H1 (cell line): ENCODE results near the gene CRX. TPM values are rescaled to one million over a fixed set of nuclear protein-coding genes. Genes with fewer than 3 reads are reported as not detected.

Experiments
- CTCF ChIA-PET: fragments of 300-600 bp; sonication (Branson Sonifier 250); formaldehyde crosslinking; loops from one replicate; lab custom pipeline; 2021; ENCODE audit not compliant: partially characterized antibody; lab: Charles Lee
- POLR2A ChIA-PET: fragments of 300-600 bp; sonication (Branson Sonifier 250); formaldehyde crosslinking; loops from one replicate; lab custom pipeline; 2021; ENCODE audit warnings: inconsistent platforms; ENCODE audit not compliant: partially characterized antibody; lab: Charles Lee
- DNase-seq, 2 experiments: peaks; one replicate each; pipeline versions ENCODE4 v3.0.0 to v3.0.0-alpha.2; 2010 to 2022; ENCODE audit warnings: low spot score in 2 of 2, low read depth in 1 of 2, mixed read lengths in 1 of 2
- FAIRE-seq: peaks from 2 replicates; lab custom pipeline; 2011; peaks lifted over from hg19 to GRCh38; lab: Jason Lieb, UNC
- H2AFZ ChIP-seq: 2 replicates; pipeline ENCODE4 v1.8.1; 2012; ENCODE audit warnings: low read length, inconsistent platforms
- H2AK5ac ChIP-seq: 2 replicates; pipeline ENCODE4 v1.6.1; 2013; ENCODE audit warnings: low read depth, low read length
- H2BK120ac ChIP-seq: replicated peaks from 2 replicates; pipeline ENCODE3; 2013; ENCODE audit warnings: low read depth, low read length, inconsistent platforms
- H2BK12ac ChIP-seq: 2 replicates; pipeline ENCODE4 v1.6.1; 2013; ENCODE audit warnings: low read depth, low read length
- H2BK15ac ChIP-seq: 2 replicates; pipeline ENCODE4 v1.6.1; 2013; ENCODE audit warnings: low read length
- H2BK20ac ChIP-seq: 2 replicates; pipeline ENCODE4 v1.6.1; 2013; ENCODE audit warnings: low read length
- H2BK5ac ChIP-seq: 2 replicates; pipeline ENCODE4 v1.6.1; 2013; ENCODE audit warnings: low read depth, low read length
- H3K14ac ChIP-seq: 2 replicates; pipeline ENCODE4 v1.6.1; 2013; ENCODE audit warnings: inconsistent platforms; ENCODE audit not compliant: insufficient read length
- H3K18ac ChIP-seq: 2 replicates; pipeline ENCODE4 v1.6.1; 2013; ENCODE audit warnings: low read length; ENCODE audit errors: extremely low read depth
- H3K23ac ChIP-seq: 2 replicates; pipeline ENCODE4 v1.6.1; 2013; ENCODE audit warnings: inconsistent platforms; ENCODE audit not compliant: insufficient read length
- H3K23me2 ChIP-seq: 2 replicates; pipeline ENCODE4 v1.6.1; 2013; ENCODE audit warnings: low read depth, low read length
- H3K27ac ChIP-seq: 2 replicates; pipeline ENCODE4 v1.6.1; 2011; ENCODE audit warnings: low read depth, low read length, inconsistent platforms
- H3K27me3 ChIP-seq, 4 experiments: replicated peaks in 1 of 4; 1 replicate in 1 of 4; 2 replicates in 3 of 4; pipeline versions ENCODE4 v1.6.1 to v1.8.1; 2011 to 2013; ENCODE audit warnings: low read length in 3 of 4, mild to moderate bottlenecking in 3 of 4, inconsistent platforms in 2 of 4, mixed read lengths in 2 of 4, moderate library complexity in 1 of 4; ENCODE audit not compliant: control insufficient read depth in 3 of 4, insufficient read depth in 3 of 4; ENCODE audit errors: extremely low read depth in 1 of 4
- H3K36me3 ChIP-seq, 4 experiments: 2 replicates each; pipeline versions ENCODE4 v1.6.1 to v1.8.1; 2011 to 2013; ENCODE audit warnings: mild to moderate bottlenecking in 4 of 4, low read length in 3 of 4, moderate library complexity in 2 of 4, control low read depth in 1 of 4, inconsistent platforms in 1 of 4; ENCODE audit not compliant: insufficient read depth in 4 of 4, control insufficient read depth in 2 of 4
- H3K4ac ChIP-seq: replicated peaks from 2 replicates; pipeline ENCODE3; 2013; ENCODE audit warnings: low read length, low read depth, mixed read lengths, inconsistent platforms; ENCODE audit not compliant: insufficient read length
- H3K4me1 ChIP-seq, 4 experiments: replicated peaks in 1 of 4; 1 replicate in 1 of 4; 2 replicates in 3 of 4; pipeline versions ENCODE4 v1.6.1 to v1.8.1; 2011 to 2013; ENCODE audit warnings: low read length in 3 of 4, inconsistent platforms in 2 of 4, mixed read lengths in 1 of 4; ENCODE audit not compliant: insufficient read depth in 4 of 4, control insufficient read depth in 3 of 4
- H3K4me2 ChIP-seq, 2 experiments: 2 replicates each; pipeline versions ENCODE4 v1.6.1 to v1.8.1; 2011 to 2013; ENCODE audit warnings: low read depth in 2 of 2, low read length in 2 of 2, control low read depth in 1 of 2, inconsistent platforms in 1 of 2, mild to moderate bottlenecking in 1 of 2; ENCODE audit not compliant: insufficient read depth in 1 of 2
- H3K4me3 ChIP-seq, 4 experiments: fragments of 200-600, 300-600 bp in 1 of 4; sonication (generic), shearing (Covaris generic), sonication (Bioruptor Twin) in 1 of 4; 2 replicates each; pipeline versions ENCODE4 v1.5.1 to v1.8.1; 2011 to 2016; ENCODE audit warnings: low read length in 4 of 4, low read depth in 3 of 4, control low read depth in 2 of 4, inconsistent platforms in 2 of 4, mild to moderate bottlenecking in 2 of 4, mixed read lengths in 1 of 4, moderate library complexity in 1 of 4; ENCODE audit not compliant: insufficient read depth in 2 of 4; ENCODE audit errors: extremely low read depth in 1 of 4
- H3K56ac ChIP-seq: replicated peaks from 2 replicates; pipeline ENCODE3; 2013; ENCODE audit warnings: low read depth, mild to moderate bottlenecking, mixed read lengths, low read length, inconsistent platforms; ENCODE audit not compliant: insufficient read length
- H3K79me1 ChIP-seq: 2 replicates; pipeline ENCODE4 v1.6.1; 2013; ENCODE audit warnings: low read depth, low read length, control low read depth
- H3K79me2 ChIP-seq, 2 experiments: 2 replicates each; pipeline versions ENCODE4 v1.6.1 to v1.8.1; 2012 to 2013; ENCODE audit warnings: low read length in 2 of 2, mild to moderate bottlenecking in 2 of 2, inconsistent platforms in 1 of 2; ENCODE audit not compliant: insufficient read depth in 2 of 2, control insufficient read depth in 1 of 2
- H3K9ac ChIP-seq, 4 experiments: replicated peaks in 1 of 4; 1 replicate in 1 of 4; 2 replicates in 3 of 4; pipeline versions ENCODE4 v1.6.1 to v1.8.1; 2011 to 2013; ENCODE audit warnings: low read depth in 3 of 4, low read length in 3 of 4, control low read depth in 2 of 4, mild to moderate bottlenecking in 2 of 4, moderate library complexity in 2 of 4, inconsistent platforms in 1 of 4; ENCODE audit errors: extremely low read depth in 1 of 4
- H3K9me3 ChIP-seq, 2 experiments: 2 replicates each; pipeline versions ENCODE4 v1.6.1 to v1.8.1; 2012 to 2013; ENCODE audit warnings: mild to moderate bottlenecking in 2 of 2, moderate library complexity in 2 of 2, control low read depth in 1 of 2, inconsistent platforms in 1 of 2, low read depth in 1 of 2, low read length in 1 of 2, mixed read lengths in 1 of 2; ENCODE audit not compliant: insufficient read depth in 2 of 2
- H4K20me1 ChIP-seq, 2 experiments: replicated peaks in 1 of 2; 2 replicates each; pipeline versions ENCODE3 to v1.8.1; 2011 to 2013; ENCODE audit warnings: inconsistent platforms in 2 of 2, low read length in 2 of 2, mild to moderate bottlenecking in 1 of 2; ENCODE audit not compliant: insufficient read depth in 2 of 2, control insufficient read depth in 1 of 2
- H4K5ac ChIP-seq: 2 replicates; pipeline ENCODE4 v1.6.1; 2013; ENCODE audit warnings: low read length, low read depth, mixed read lengths, inconsistent platforms; ENCODE audit not compliant: insufficient read length
- H4K8ac ChIP-seq: 2 replicates; pipeline ENCODE4 v1.8.0; 2013; ENCODE audit warnings: mild to moderate bottlenecking, moderate library complexity, low read length, inconsistent platforms; ENCODE audit not compliant: insufficient read depth; ENCODE audit errors: extremely low read depth
- H4K91ac ChIP-seq: replicated peaks from 2 replicates; pipeline ENCODE3; 2013; ENCODE audit warnings: low read length, mixed read lengths, inconsistent platforms; ENCODE audit not compliant: insufficient read length
- RAD21 ChIP-seq, 2 experiments: IDR thresholded peaks in 1 of 2; conservative IDR thresholded peaks in 1 of 2; 2 replicates each; pipeline ENCODE4 v1.6.1; 2011; ENCODE audit warnings: low read depth in 2 of 2, low read length in 2 of 2, improper control_type of control experiment in 1 of 2, inconsistent platforms in 1 of 2, mild to moderate bottlenecking in 1 of 2, moderate library complexity in 1 of 2
- SIRT6 ChIP-seq: IDR thresholded peaks from one replicate; pipeline ENCODE4 v1.7.1; 2012; ENCODE audit warnings: low read length, inconsistent platforms
- WGBS, 2 experiments: shearing (Covaris generic) in 1 of 2; methylation state at CpG; one replicate each; pipeline versions ENCODE4 v1.1.6 to v1.1.7; 2013 to 2015; ENCODE audit warnings: low lambda C conversion rate in 2 of 2, mixed read lengths in 2 of 2, inconsistent platforms in 1 of 2, low coverage in 1 of 2, missing lambda C conversion rate in 1 of 2; ENCODE audit not compliant: insufficient replicate concordance in 2 of 2, insufficient coverage in 1 of 2, insufficient read length in 1 of 2; ENCODE audit errors: extremely low coverage in 1 of 2, missing lambda C conversion rate in 1 of 2; 5-methylcytosine and 5-hydroxymethylcytosine counted together
- polyA plus RNA-seq, 7 experiments: library from polyadenylated mRNA; depleted of rRNA in 3 of 7; stranded (reverse) in 5 of 7; unstranded in 2 of 7; fragments of >200 nt in 5 of 7; fragments of 200-250 nt in 2 of 7; gene quantifications; 1 replicate in 5 of 7; 2 replicates in 1 of 7; 4 replicates in 1 of 7; pipeline versions ENCODE4 v1.2.1 to v1.2.3, GENCODE V29; 2011 to 2013; ENCODE audit warnings: missing spikeins in 2 of 7, mixed read lengths in 2 of 7
- total RNA-seq: library from RNA; stranded (reverse); fragmentation: NEBNext Ultra II Directional; extraction: Animal tissue kit (Norgen Biotek cat#: 25700); gene quantifications from 2 replicates; pipeline ENCODE4 v1.2.1, GENCODE V29; 2021

Gene CRX
- total and polyA plus RNA-seq, 2 of the 8 experiments (the other 6 are each of a cell fraction or from before 2014, with no cell fraction given): 0.08 TPM; not detected in 1

DNA sequence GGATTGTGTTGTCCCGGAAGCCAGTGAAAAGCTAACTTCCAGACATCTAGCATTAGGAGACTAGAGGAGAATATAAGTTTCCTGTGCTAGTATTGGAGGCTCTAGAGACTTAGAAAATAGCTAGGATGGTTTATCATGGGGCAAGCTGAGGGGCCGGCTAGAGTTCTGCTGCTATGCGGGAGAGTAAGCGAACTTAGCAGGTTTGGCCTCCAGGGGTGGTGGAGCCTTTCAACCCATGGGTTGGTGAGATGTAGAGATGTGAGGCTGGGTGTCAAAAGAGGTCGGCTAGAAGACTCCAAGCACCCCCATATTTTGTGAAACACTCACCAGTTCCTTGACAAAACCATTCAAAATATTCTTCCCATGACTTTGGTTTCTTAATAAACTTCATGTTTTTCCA is 60.0 kb downstream of the CRX start:
- Histone ChIP-seq H3K4me2 (no peak overlapping the region), H2BK15ac (no peak overlapping the region), H3K79me2 (no peaks in the 10 kb centered on the region), H3K4me3 (no peak overlapping the region), H2BK120ac (no peak overlapping the region), H3K23ac (no peak overlapping the region), H3K27me3 (no peaks in the 10 kb centered on the region), H2BK5ac (no peak overlapping the region), H2BK12ac (no peak overlapping the region), H3K9me3 (no peaks in the 10 kb centered on the region), H3K36me3 (no peaks in the 10 kb centered on the region), H3K14ac (no peak overlapping the region), H3K4ac (no peak overlapping the region), H3K56ac (no peak overlapping the region), H4K20me1 (no peaks in the 10 kb centered on the region), H2AK5ac (no peak overlapping the region), H3K18ac (no peak overlapping the region), H3K79me1 (no peaks in the 10 kb centered on the region), H4K5ac (no peak overlapping the region), H4K91ac (no peak overlapping the region), H2AFZ (no peak overlapping the region), H3K27ac (no peak overlapping the region), H3K23me2 (no peaks in the 10 kb centered on the region), H3K4me1 (no peaks in the 10 kb centered on the region), H3K9ac (no peak overlapping the region), H2BK20ac (no peak overlapping the region), H4K8ac (no peak overlapping the region)
- DNase-seq (no peak), FAIRE-seq (no peak)
- 76% methylated on average over 5 of the region's 5 CpGs; no CpG with 5 or more reads in 1 of the 2 experiments for WGBS, 2 experiments
- ChIA-PET POLR2A (no interaction called here), CTCF (interaction anchor here (0.6 to 1.8 kb wide), 5 partner anchors 11 to 1355 kb away, joined by 3 to 8 read pairs (median 3); no protein-coding TSS in a partner anchor)
- TF ChIP-seq SIRT6 (no peak), RAD21 (IDR thresholded peaks at IDR 0.05 in 1 of 2, conservative IDR thresholded peaks at IDR 0.05 in 1 of 2; ENCODE audit: low read depth in 2 of 2, low read length in 2 of 2) (no peak; a peak in 1 of 4 replicates)
